CD4-positive, alpha-beta T cell treated with Interleukin-17A for 4 hours (primary cell): ENCODE data around the gene EDN1.

Source experiments
- DNase-seq: peaks from one replicate; pipeline ENCODE4 v3.0.0-alpha.2; 2020; ENCODE audit warnings: mixed read lengths

The EDN1 gene

GRCh38 chr6:12270551-12271230, 19.5 kb upstream of the EDN1 start:
- no peak for DNase-seq

GRCh38 chr6:12271594-12271993, 18.6 kb upstream of the EDN1 start:
- DNase-seq: no peak

DNA sequence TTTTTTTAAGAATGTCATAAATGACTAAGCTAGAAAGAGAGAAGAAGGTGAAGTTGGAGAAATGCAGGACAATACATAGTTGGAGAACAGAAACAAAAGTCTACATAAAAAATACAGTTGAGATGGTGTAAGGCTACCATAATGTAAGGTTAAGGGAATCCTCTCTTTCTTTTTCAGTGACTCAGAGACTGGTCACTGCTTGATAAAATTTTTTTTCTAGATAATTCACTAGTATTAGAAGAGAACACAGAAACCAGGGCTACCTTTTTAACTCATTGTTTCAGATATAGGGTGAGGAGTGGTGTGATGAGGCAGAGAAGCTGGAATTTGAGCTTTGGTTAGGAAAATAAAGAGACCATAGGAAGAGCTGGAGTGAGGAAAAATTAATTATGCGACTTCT, 18.2 kb upstream of the EDN1 start:
- DNase-seq: no peak

DNA sequence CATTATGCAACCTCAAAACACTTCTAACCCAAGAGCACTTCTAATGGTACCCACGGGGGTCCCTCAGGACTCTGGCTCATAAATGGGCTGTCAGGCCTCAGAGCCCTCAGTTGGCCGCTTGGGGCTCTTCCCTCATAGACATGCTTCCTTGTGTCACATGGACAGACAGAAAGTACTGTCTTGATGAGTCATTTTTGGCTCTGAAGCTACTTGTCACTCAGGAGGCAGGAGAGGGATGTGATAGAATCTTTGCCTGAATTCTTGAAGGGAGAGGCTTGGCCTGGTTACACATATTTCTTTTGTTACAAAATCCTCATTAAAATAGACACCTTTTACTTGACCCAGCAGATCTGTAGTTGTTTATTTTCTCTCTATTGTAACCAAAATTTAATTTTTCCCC, 15.1 kb upstream of the EDN1 start:
- no peak for DNase-seq

DNA sequence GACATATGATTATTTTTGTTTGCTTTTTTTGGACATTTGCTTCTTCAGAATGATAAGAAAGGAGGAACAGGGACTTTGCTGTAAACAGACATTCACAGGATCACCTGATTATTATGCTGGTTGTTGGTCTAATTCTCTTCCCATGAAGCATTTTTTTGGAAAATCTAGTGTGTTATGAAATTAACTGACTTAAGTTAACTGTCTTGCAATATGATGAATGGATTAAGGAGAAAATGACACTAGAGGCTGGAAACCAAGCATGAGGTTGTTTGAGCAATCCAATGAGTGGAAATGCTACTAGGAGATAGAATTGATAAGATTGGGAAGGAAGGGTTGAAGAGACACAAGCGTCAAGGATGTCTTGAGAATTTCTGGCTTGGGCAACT, 13.2 kb upstream of the EDN1 start:
- no peak for DNase-seq

DNA sequence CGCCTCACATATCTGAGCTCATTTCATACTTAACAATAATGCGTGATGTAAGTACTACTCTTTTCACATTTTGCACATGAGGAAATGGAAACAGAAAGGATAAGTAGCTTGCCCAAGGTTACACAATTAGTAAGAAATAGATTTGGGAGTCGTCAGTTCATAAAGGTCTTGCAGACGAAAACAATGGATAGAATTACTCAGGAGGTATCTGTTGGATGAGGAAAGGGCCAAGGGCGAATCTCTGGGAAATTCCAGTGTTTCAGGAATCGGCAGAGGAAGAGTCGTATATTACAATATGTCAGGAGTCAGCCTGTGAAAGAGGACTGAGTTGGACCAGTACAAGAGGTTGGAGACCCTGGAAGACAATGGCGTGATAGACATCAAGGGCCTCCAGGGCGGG, 12.8 kb upstream of the EDN1 start:
- DNase-seq: no peak

DNA sequence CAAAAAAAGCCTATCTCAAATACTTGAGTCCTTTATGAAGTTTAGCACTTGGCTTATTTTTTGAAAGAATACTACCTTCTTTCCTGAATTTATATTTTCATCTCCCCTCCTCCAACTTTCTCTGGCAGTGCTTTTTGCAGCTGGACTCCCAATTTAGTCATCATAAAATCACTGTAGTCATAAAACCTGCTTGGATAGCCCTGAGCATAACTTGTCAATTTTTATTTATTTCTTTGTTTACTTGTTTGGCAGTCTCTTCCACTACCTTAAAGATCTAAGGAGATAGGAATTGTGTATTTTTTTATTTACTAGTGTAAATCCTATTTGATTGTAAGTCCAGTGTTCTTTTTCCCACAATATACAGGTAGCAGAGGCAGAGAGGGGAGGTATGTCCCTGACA, 11.2 kb upstream of the EDN1 start:
- no peak for DNase-seq

- no peak for DNase-seq
These were observed 10.7 kb upstream of the EDN1 start for GRCh38 chr6:12279322-12280091.

- no peak for DNase-seq
These were observed 9.7 kb upstream of the EDN1 start for GRCh38 chr6:12280458-12280857.

- DNase-seq: no peak
These were observed 9.3 kb upstream of the EDN1 start for GRCh38 chr6:12280902-12281301.

GRCh38 chr6:12283904-12284303, 6.3 kb upstream of the EDN1 start:
- no peak for DNase-seq

GRCh38 chr6:12286373-12287110, 3.6 kb upstream of the EDN1 start:
- no peak for DNase-seq

DNA sequence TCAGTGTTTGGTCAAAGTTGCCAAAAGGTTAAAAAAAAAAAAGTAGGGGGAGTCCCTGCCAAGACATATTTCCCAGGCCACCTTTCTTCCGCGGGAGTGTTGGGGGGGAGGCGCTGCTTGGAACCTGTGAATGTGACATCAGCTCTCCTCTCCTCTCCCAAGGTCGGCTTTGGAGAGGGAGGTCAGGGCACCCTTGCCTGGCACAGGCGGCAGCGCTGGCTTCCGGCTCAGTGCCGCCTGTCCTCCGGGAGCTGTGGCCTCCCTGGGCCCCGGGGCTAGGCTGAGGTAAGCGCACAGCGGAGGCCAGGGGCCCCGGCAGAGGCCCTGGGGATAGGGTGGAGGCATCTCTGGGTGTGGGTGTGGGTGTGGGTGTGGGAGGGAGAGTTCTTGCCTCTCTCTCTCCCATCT, 1.9 kb upstream of the EDN1 start:
- no peak for DNase-seq

DNA sequence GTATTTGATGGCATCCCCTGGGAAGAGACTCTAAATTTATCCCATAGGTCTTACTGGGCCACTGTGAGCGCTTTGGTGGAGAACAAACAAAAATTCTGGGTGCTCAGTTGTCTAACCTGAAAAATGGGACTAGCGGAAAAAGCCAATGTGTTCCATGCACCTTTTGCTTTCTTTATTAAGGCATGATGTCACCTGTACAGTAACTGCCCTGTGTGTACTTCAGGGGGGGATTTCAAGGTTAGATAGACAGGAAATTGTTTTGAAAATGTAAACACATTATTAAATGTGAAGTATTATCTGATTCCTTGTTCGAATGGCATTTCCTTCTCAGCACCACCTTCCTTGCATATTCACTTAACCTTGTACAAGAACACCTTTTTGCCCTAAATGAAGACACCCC, 1.2 kb upstream of the EDN1 start:
- DNase-seq: no peak

DNA sequence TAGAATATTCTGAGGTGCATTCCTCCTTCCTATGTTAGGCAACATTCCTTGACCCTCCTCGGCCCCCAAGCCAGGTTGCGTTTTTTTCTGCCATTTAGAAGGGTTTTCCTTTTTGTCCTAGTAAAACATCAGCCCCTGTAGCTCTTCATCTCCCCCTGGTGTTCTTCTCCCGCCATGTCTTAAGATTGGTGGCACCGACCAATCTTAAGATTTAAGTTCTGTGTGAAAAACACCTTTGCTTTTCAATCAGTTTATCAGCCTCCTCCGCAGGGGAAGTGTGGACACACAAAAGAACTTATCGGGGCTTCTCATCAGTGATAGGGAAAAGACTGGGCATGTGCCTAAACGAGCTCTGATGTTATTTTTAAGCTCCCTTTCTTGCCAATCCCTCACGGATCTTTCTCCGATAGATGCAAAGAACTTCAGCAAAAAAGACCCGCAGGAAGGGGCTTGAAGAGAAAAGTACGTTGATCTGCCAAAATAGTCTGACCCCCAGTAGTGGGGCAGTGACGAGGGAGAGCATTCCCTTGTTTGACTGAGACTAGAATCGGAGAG, 719 bp upstream of the EDN1 start:
- peak; percentile 50 for DNase-seq

DNA sequence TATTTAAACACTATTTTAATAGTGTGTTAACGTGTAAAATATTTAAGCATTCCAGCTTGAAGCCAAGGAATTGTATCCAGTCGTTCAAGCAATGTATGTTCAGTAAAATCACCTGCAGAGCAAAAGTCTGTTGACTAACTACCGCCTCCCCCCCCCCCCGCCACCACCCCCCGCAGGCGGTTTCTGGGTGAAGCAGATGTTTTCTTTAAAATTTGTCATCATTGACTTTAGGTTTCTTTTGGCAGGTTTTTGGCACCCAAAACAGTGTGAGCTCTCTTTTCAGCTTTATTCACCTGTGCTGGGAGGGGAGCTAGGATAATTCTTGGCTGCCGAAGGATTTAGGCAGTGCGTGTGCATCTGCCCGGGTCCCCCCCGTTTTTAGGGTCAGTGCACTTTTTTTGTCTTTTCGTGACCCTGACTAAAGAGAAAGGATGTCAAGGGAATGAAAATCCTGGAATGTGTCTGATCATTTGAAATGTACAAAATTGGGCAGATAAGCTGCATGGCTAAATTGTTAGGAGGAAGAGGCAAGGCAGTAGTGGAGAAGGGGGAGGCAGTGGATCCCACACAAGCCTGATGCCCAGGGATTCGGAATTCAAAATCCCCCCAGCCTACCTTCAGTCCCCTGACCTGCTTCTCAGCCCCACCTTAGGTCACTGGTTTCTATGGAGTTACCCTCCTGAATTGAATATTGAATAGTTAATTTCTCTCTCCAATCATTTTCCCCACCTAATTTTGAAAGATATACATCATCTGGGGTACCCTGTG, 1.1 kb downstream of the EDN1 start:
- DNase-seq: no peak

DNA sequence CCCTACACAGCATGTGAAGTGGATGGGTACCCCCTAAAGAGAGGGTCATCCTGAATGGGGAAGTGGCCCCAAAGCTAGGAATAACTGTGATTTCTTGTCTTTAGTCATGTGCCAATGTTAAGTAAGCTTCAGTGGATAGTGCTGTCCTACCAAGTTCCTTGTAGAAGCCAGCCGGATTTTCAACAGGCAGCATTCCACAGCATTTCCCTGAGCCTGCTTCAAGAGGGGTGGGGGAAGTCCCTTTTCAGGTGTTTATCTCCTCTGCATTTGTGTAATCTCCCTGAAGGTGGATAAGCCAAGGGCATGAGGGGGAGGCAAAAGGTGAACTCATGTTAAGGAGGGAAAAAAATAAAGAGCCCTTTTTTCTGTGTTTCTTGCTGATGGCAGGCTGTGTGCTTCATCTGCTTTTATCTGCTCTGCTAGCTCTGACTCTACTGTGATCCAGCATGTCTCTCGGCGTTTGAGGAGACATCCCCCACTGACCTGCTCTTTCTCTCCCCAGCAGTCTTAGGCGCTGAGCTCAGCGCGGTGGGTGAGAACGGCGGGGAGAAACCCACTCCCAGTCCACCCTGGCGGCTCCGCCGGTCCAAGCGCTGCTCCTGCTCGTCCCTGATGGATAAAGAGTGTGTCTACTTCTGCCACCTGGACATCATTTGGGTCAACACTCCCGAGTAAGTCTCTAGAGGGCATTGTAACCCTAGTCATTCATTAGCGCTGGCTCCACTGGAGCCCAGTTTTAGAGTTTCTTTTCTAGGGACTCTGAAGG, 1.9 kb downstream of the EDN1 start:
- DNase-seq: no peak

DNA sequence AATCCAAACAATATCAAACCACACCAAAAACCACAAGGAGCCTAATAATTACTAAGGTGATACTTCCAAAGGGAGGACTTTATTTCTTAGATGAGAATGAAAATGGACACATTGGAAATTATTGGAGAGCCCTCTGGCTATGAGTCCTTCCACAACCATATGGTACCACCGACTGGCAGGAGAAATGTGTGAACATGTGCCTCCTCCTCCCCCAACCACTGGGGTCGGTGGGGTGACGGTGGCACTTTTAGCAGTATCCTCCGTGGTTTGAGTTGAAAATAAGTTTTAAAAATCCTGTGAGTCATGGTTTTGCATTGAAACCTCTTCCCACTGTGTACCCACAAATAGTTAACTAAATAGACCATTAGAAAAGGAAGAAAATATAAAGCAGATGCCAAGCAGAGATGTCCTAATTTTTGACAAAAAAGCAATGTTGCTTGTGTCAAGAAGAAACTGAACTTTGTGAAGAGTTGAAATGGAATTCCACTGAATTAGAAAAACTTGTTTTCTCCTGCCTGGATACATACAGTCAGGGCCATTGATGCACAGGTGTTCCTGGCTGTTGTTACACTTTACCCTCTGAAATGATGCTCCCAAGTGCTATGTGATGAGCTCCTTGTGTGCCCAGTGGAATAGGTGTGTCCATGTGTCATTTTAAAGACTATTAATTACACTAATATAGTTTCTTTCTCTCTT, 3.2 kb downstream of the EDN1 start:
- DNase-seq: no peak

GRCh38 chr6:12293931-12294807, 4.0 kb downstream of the EDN1 start:
- DNase-seq: no peak

DNA sequence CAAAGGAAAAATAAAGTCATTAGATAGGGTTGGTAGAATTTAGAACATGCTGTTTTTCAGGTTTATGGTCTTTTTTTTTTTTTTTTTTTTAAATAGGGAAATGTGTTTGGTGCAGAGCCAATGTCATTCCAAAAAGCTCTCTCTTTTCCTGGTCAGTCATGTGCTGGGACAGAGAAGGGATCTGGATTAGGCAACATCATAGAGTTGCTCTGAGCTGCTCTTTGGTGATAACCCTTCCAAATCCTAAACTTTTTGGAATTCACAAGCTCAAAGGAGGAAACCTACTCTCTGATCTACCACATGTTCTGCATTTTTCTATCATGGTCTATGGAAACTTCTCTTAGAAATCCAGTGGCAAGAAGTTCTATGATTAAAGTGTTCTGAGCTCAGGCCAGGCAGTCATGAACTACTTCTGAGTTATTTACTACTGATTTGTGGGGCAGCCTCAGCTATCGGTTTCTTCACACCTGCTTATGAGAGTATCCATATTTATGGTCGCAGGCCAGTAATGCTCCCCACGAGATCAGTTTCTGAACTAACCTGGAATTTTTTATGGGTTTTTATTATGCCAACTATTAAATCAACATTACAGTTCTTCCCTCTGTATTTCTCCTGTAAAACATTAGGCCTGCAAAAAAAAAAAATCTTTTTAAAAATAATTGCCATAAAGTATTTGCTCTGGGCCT, 4.8 kb downstream of the EDN1 start:
- DNase-seq: no peak
